ENCODE measurements around the gene ADAMTS17.
A peak's percentile ranks its signal among the peaks of the same experiment; 100 is the strongest.
"Not testable (repeated sequence)": the region's sequence is repeated elsewhere in the genome, so short reads cannot be mapped to it uniquely, and the experiment has no call there.

The ADAMTS17 gene

DNA sequence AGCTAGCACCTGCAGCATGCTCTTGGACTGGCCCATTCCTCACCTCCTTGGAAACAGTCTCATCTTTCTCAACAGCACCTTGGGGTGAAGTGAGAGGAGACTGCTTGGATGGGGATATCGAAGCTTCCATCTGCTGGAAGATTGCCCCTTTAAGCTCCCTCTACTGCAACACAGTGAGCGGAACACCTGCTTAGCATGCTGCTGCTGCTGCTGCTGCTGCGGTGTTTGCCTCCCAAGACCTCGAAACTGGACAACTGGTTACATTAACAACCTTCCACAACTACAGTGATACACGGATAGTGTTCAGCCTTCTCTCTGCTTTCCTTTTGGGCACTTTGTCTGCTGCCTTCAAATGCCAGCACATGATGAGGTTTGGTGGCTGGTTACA lies 354.7 kb downstream of the ADAMTS17 start:
- no peak overlapping the region for H3K27ac ChIP-seq
- no peak for DNase-seq (ENCODE audit: low read depth, low spot score)

- no peak for DNase-seq (ENCODE audit: low read depth, low spot score)
- no peak overlapping the region for H3K27ac ChIP-seq
Measured at GRCh38 chr15:99986297-99987118, 355.3 kb downstream of the ADAMTS17 start.

- no peak for DNase-seq (ENCODE audit: low read depth, low spot score)
- no peak overlapping the region for H3K27ac ChIP-seq
Measured at GRCh38 chr15:99985878-99986277, 355.9 kb downstream of the ADAMTS17 start.

DNA sequence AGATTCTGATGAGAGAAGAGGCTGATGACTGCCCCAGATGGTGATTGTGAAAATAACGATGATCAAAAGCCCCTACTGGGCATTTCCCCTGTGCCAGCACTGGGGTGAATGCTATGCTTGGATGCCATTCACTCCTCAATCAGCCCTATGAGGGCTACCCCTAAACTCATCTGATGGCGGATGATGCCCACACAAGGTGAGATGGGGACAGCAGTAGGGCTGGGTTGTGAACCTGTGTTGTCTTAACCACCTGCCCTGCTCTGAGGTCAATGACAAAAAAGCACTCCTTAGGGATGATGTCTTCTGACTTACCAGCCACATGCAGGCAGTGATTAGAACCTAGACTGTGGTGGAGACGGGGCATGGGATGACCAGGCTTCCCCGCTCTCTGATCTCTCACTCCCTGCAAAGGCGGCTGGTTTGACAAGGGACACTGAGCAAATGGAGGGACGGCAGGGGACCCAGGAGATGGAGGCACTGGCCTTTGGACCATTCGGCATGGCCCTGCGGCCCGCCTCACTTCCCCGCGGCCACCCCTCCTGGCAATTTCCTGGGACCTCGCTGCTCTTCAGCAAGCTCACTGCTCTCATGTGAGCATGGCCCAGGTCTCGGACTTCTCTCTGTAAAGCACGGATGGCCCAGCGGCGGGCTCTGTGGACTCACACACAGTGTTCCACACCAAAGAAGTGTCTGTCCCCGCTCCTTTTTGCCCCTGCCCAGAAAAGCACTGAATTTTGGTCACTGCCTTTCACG lies 357.1 kb downstream of the ADAMTS17 start:
- DNase-seq (ENCODE audit: low read depth, low spot score): no peak
- no peak overlapping the region for H3K27ac ChIP-seq

DNA sequence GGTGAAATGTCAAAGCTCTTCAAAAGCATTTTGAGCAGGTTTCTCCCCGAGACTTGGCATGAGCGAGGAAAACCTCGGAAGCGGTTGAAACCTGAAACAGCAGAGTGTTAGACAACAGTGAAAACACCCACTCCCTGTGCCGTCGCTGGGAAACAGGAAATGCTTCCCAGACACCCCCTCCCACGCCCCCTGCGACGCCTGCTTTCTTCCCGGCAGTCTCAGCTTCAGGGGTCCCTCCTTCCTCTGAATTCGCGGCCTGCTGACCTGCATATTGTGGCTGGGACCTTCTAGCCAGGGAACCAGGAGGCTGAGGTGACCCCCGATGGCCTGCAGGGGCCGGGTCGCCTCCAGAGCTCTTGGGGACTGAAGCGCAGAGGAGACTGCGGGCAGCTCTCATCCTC lies 357.9 kb downstream of the ADAMTS17 start:
- DNase-seq (ENCODE audit: low read depth, low spot score): no peak
- no peak overlapping the region for H3K27ac ChIP-seq

- DNase-seq (ENCODE audit: low read depth, low spot score): no peak
- H3K27ac ChIP-seq: no peak overlapping the region
Measured at GRCh38 chr15:99983171-99983885, 358.4 kb downstream of the ADAMTS17 start.

GRCh38 chr15:99982662-99983061 lies 359.1 kb downstream of the ADAMTS17 start:
- no peak overlapping the region for H3K27ac ChIP-seq
- DNase-seq (ENCODE audit: low read depth, low spot score): no peak

DNA sequence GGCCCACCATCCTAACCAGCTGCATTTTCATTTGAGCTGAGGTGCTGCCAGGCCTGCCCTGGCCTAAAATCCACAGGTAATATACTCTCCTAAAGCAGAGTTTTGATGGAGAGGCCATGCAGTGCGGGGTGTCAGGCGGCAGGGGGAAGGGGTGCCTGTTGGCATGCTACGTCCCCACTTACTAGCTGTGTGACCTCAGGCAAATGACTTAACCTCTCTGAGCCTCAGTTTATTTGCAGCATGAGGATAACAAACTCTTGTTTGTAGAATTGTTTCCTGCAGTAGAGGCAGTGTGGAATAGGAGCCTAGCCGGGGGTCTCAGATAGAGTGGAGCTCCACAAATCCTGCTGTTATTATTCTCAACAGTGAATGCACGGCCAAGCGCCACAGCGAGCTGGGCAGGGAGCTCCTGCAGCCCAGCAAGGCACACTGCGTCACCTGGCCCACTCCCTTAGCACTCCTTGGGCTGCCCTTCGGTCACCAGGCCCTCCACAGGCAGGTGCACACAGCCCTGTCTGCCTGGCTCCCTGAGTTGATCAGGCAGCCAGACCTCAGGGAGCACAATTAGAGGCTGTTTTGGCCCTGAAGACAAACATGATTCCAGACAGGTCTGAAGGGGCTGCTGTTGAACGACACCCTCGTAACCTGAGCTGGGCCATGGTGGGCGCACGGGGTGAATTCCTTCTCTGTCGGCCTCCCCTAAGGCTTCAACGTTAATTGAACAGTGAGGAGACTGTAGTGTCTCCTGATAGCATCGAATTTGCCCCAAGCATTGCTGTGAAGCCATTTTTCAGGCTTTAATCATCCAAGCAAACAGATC lies 359.7 kb downstream of the ADAMTS17 start:
- no peak for DNase-seq (ENCODE audit: low read depth, low spot score)
- no peak overlapping the region for H3K27ac ChIP-seq

DNA sequence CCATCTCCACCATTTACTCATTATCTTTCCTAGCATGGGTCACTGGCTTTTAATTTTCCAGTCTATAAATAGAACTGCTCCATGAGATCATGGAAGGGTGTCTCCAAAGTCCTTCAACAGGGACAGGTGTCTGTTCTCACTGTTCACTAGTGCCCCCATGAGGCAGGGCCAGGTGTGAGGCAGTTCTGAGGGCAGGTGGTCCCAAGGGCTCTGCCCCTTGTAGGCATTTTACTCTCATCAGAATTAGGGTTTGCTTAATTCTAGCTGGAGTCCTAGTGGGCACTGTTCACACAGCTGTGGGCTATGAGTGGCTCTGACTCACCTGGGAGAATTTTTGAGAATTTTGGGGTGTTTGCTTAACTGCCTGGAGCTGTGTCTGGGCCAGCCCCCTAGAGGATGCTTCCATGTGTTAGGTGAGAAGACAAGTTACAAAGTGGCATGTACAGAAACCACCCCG lies 360.6 kb downstream of the ADAMTS17 start:
- H3K27ac ChIP-seq: no peak overlapping the region
- no peak for DNase-seq (ENCODE audit: low read depth, low spot score)

- no peak for DNase-seq (ENCODE audit: low read depth, low spot score)
- H3K27ac ChIP-seq: no peak overlapping the region
Measured at GRCh38 chr15:99980752-99981151, 361.0 kb downstream of the ADAMTS17 start.

DNA sequence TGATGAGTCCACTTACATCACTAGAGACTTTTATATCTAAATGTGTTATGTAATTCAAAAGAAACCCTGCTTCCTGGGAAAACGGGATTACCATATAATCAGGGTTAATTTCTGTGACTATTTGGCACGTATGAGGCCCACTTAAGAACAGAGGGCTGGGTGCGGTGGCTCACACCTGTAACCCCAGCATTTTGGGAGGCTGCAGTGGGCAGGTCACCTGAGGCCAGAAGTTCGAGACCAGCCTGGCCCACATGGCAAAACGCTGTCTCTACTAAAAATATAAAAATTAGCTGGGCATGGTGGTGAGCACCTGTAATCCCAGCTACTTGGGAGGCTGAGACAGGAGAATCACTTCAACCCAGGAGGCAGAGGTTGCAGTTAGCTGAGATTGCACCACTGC lies 361.9 kb downstream of the ADAMTS17 start:
- H3K27ac ChIP-seq; DNase-seq (ENCODE audit: low read depth, low spot score): not testable (repeated sequence)

DNA sequence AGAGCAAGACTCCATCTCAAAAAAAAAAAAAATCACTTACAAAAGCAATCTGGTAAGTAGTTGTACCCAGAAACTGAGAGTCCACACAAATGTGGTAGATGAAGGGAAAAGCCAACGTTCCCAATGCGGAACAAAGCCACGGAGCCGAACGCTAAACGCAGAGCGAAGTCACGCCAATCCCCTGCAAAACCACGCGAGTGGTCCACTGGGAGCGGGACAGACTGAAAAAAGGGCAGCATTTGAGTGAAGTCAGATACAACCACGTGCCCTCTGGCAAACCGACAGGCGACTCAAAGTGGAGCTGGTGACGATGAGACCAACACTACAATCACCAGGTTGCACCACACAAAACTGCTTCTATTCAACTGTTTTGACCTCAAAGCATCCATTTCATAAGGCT lies 362.4 kb downstream of the ADAMTS17 start:
- no peak for DNase-seq (ENCODE audit: low read depth, low spot score)
- H3K27ac ChIP-seq: no peak overlapping the region

- DNase-seq (ENCODE audit: low read depth, low spot score): no peak
- H3K27ac ChIP-seq: no peak overlapping the region
Measured at GRCh38 chr15:99978426-99978825, 363.3 kb downstream of the ADAMTS17 start.

- DNase-seq (ENCODE audit: low read depth, low spot score): no peak
- no peak overlapping the region for H3K27ac ChIP-seq
Measured at GRCh38 chr15:99977929-99978328, 363.8 kb downstream of the ADAMTS17 start.

GRCh38 chr15:99976811-99977271 lies 364.9 kb downstream of the ADAMTS17 start:
- DNase-seq (ENCODE audit: low read depth, low spot score): peak; percentile 60
- H3K27ac ChIP-seq: peak overlapping the region; percentile 53

DNA sequence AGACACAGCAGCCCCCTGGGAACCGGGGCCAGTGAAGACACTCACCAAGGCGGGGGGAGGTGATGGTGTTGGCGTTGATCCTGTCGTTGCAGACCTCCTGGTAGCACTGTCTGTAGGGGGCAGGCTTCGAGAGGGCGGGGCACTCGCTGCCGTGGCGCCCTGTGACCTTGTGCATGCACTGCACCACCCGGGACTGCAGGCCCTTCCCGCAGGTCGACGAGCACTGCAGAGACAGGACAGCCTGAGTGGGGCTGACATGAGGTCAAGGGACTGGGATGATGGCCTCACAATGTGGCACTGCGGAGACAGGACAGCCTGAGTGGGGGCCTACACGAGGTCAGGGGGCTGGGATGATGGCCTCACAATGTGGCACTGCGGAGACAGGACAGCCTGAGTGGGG lies 365.8 kb downstream of the ADAMTS17 start:
- no peak overlapping the region for H3K27ac ChIP-seq
- no peak for DNase-seq (ENCODE audit: low read depth, low spot score)

DNA sequence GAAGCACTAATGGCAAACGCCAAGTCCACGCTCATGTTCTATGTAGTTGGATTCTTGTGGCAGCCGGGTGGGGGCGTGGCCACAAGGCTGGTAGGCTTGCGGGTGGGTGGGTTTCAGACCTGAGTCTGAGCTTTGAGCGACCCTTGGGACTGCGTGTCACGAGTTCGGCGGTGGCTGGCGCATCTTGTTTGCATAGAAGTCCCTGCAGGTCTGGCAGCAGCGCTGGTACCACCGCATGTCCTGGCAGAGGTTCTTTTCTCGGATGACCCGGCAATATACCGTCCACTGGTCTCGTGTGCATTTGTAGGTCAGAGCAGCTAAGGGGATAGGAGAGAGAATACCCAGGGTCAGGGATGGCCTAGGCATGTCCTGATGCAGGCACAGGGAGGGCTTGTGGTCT lies 367.5 kb downstream of the ADAMTS17 start:
- no peak overlapping the region for H3K27ac ChIP-seq
- no peak for DNase-seq (ENCODE audit: low read depth, low spot score)

GRCh38 chr15:99973351-99973750 lies 368.4 kb downstream of the ADAMTS17 start:
- no peak overlapping the region for H3K27ac ChIP-seq

DNA sequence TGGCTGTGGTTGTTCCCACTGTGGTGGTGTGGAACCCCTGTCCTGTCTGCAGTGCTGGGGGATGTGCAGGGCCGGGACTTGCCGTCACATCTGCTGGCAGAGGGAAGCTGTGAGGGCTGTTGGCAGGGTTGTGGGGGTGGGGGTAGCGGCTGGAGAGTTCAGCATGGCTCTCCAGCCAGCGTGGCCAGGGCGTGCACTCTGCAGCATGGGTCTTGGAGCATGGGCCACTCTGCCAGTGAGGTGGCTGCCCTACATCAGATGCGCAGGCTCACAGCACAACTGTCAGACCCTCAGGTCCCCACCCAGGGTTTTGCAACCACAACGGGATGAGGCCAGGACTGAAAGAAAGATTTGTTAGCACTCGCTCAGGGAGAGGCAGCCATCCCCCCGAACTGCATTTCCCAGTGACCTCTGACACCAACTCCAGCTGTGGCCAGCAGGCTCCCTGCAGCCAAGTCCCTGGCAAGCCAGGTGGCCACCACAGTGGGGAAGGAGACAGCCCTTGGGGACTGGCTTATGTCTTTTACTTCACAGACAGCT lies 370.8 kb downstream of the ADAMTS17 start:
- DNase-seq (ENCODE audit: low read depth, low spot score): no peak
- no peak overlapping the region for H3K27ac ChIP-seq

More at GRCh38 chr15:99973351-99973750, 368.4 kb downstream of the ADAMTS17 start:
- no peak for DNase-seq (ENCODE audit: low read depth, low spot score)

Measured in epithelial cell of prostate (primary cell).